Heart left ventricle (tissue), 13 donors: Measurements from ENCODE around the gene GPRIN3.

Experiments
- CTCF ChIP-seq, 12 donors: fragments of 200-600 bp; sonication (generic) in 4 of 12; IDR thresholded peaks; one replicate each; pipeline versions ENCODE4 v1.5.0 to v1.8.0; 2018 to 2022; ENCODE audit warnings: antibody characterized with exemption in 12 of 12, mild to moderate bottlenecking in 5 of 12
- POLR2A ChIP-seq, 2 donors: fragments of 450-650 bp; IDR thresholded peaks; one replicate each; pipeline ENCODE4 v1.6.1; 2017; ENCODE audit warnings: antibody characterized with exemption in 2 of 2, mild to moderate bottlenecking in 2 of 2, moderate library complexity in 2 of 2
- donor health status: ischemic (EF 13 %, LVEDD 7.1; RV severe dilation, severe dysfunction).
- donor health status: DM: no; HTN: yes; CAD: no.
- donor health status: DM: no; HTN: no; CAD: no.
- donor health status: ischemic (EF 25% LVEDD 6.9; RV normal size, moderate dysfunction).
- donor health status: ischemic (EF 25% LVEDD 5.7; RV mildly dilated, moderate dysfunction).
- donor health status: ischemic (EF 35%, LVEDD 5.7; RV mildly dilated, moderate dysfunction).
- donor health status: nonischemic (EF 11% LVEDD 7.7; RV severe dilation, severe dysfunction).
- donor health status: DM: yes; HTN: yes; CAD: no.
- donor health status: PGD.
- donor health status: ischemic (EF 29% LVEDD 5.4; RV normal size, mild dysfunction).
- donor health status: nonischemic (EF 23%, LVEDD 6.1; RV moderate dilation, normal function).

GRCh38 chr4:89296896-89297295 lies 10.7 kb downstream of the GPRIN3 start:
- TF ChIP-seq CTCF (IDR thresholded peaks at IDR 0.05): no peak
- no peak for TF ChIP-seq POLR2A (IDR thresholded peaks at IDR 0.05)
